KOPT-K1 (cell line): ENCODE results near the gene MFSD12.

Experiments used
- H3K27ac ChIP-seq: fragments of 200-600 bp; sonication (generic); 2 replicates; pipeline ENCODE4 v1.5.1; 2016; ENCODE audit warnings: antibody characterized with exemption, mild to moderate bottlenecking, low read depth, low read length; ENCODE audit not compliant: poor library complexity, severe bottlenecking
- H3K36me3 ChIP-seq: fragments of 200-600 bp; sonication (generic); 2 replicates; pipeline ENCODE4 v1.5.1; 2017; ENCODE audit warnings: antibody characterized with exemption, mild to moderate bottlenecking, low read length, moderate library complexity; ENCODE audit not compliant: insufficient read depth
- H3K9me3 ChIP-seq: fragments of 200-600 bp; sonication (generic); 2 replicates; pipeline ENCODE4 v1.5.1; 2017; ENCODE audit warnings: antibody characterized with exemption, low read length, mild to moderate bottlenecking; ENCODE audit not compliant: insufficient read depth, poor library complexity, severe bottlenecking

The MFSD12 gene

DNA sequence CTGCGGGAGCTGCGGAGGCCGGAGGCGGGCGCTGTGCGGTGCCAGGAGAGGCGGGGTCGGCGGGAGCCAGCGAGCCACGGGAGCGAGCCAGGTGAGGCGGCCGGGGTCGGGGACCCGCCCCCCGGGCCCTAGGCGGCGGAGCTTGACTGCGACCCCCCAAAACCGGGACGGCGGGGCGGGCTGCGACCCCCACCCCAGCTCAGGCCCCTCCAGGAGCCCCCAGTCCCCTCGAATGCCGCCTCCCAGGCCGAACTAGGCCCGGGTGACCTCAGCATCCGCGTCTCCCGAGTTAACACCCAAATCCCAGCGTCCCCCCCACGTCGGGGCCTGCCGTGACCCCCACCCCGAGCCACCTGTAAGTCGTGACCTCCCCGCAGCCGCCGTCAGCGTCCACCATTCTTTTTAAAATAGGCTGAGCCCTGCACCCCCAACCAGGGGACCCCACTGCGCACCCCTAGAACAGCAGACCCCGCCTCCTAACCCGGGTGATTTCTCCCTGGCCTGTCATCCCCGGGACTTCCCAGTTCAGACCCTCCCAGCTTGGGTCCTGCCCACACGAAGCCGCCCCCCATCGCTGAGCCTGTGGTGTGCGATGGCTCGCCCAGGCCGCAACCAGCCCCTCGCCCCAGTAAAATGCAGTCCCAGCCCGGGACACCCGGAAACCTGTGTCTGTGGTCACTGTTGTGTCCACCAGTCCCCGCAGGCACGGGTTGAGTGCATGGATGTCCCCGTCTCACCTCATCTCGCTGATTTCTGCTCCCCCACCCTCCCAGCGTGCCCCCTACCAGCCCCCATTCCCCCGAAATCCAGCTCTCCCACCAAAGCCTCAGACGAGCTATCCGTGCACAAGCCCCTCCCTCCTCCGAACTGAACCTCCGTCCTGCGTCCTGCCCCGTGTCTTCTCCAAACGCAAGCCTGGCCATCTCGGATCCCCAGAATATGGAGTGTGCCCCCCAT lies 50.7 kb downstream of the MFSD12 start:
- Histone ChIP-seq H3K27ac (peak overlapping the region; percentile 83), H3K36me3 (peaks cover 42% of the 10 kb centered on the region), H3K9me3 (no peaks in the 10 kb centered on the region)

DNA sequence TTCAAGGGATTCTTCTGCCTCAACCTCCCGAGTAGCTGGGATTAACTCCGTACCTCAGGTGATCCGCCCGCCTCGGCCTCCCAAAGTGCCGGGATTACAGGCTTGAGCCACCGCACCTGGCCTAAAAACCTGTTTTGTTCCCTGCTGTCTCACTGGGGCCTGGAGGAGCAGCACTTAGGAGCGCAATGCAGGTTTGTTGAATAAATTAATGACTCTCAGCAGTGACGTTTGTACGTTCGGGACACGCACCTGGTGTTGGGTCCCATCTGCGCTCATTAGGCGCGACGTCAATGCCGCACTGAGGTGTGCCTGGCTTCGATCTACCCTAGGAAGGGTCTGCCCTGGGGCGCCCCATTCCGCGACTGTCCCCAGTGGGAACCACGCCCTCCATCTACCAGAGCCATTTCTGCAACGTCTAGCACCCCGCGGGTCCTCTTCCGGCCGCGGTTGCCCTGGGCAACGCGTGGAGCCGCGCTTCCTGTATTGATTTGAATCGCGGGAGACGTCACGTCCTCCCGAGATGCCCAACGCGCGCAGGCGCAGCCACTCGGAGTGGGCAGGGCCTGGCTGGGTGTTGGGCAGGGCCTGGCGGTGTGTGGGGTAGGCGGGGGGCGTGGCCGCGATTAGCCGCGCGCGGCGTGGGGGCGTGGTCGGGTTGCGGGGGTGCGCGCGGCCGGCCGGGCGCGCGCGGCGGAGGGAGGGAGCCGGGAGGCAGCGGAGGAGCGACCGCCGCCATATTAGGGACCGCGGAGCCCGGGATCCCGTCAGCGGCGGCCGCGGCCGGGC lies 51.6 kb downstream of the MFSD12 start, which contains the start of gene FZR1:
Gene FZR1 (plus strand): TSS at position 714 of the 786 bp plus-strand sequence. CDS start 16,679 bp downstream, outside the sequence.
- Histone ChIP-seq H3K36me3 (peaks cover 34% of the 10 kb centered on the region), H3K9me3 (no peaks in the 10 kb centered on the region), H3K27ac (peak within 1 kb of the TSS; percentile 83)

DNA sequence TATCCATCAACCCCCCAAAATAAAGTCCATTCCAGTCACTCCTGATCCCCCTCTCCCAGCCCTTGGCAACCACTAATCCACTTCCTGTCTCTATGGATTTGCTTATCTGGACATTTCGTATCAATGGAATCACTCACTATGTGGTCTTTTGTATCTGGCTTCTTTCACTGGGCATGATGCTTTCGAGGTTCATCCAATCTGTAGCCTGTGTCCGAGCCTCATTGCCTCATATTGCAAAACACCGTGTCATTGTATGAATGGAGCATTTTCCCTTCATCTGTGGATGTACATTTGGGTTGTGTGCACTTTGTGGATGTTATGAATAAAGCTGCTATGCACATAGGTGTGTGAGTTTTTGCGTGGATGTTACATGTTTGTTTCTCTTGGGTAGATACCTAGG lies 52.7 kb downstream of the MFSD12 start:
- H3K27ac ChIP-seq, result peak overlapping the region; percentile 83
- H3K9me3 ChIP-seq, result no peaks in the 10 kb centered on the region

DNA sequence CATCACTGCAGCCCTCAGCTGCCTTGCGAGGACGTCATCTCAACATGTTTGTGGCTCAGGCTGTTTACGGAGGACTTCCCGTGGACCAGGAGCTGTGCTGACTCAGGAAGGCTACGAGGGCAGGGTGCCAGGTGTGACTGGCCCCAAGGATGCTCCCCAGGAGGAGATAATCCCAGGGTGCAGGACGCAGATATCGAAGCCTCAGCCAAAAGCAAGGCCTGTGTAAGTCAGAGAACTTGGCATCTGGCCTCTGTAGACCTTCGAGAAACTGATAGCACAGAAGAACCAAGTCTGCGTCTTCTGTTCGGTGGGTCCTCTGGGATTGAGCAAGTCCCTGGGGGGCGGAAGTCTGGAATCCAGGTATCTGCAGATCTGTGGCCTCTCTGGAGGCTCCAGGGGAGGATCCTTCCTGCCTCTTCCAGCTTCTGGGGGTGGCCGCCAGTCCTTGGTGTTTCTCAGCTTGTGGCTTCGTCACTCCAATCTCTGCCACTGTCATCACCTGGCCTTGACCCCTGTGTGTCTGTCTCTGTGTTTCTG lies 54.3 kb downstream of the MFSD12 start:
- Histone ChIP-seq H3K36me3 (peaks cover 7% of the 10 kb centered on the region), H3K27ac (no peak overlapping the region), H3K9me3 (no peaks in the 10 kb centered on the region)

More for the DNA sequence above, 52.7 kb downstream of the MFSD12 start:
- H3K36me3 ChIP-seq, result peaks cover 23% of the 10 kb centered on the region

DNA sequence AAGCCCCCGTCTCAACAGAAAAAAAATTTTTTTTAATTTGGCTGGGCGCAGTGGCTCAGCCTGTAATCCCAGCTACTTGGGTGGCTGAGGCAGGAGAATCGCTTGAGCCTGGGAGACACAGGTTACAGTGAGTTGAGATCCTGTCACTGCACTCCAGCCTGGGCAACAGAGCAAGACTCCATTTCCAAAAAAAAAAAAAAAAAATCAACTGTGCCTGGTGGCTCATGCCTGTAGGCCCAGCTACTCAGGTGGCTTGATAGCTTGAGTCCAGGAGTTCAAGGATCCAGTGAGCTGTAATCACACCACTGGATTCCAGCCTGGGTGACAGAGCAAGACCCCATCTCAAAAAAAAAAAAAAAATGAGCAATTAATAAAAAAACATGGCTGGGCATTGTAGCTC lies 55.6 kb downstream of the MFSD12 start:
- no peaks in the 10 kb centered on the region for H3K9me3 ChIP-seq
- H3K36me3 ChIP-seq, result no peaks in the 10 kb centered on the region; the same call in 1 of the 2 replicates
- H3K27ac ChIP-seq, result no peak overlapping the region

DNA sequence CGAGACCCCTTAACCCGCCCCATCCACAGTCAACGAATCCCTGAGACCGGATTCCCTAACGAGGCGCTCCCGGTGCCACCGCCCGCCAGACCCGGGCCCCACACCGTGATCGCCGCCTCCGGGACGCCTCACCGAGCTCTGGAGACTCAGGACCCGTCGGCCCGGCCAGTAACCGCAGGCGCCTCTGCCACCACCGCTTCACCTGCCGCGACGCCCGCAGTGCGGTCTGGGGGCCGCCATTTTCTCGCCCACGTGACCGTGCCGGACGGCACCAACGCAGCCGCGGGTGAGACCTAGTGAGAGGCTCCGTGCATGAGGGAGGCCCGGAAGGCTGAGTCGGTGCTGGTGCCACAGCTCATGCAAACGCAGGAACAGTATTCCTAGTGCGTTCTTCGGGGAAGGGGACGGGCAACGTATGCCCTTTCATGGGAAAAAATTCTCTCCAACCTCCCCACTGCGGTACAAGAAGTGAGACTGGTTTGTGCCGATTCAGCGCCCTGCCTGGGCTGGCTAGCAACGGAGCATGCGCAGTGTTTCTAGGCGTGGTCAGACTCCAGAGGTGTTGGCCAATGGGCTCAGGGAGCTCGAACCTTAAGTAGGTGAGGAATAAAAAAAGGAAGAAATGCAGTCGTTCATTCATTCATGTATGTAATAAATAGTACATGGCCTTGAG lies 56.8 kb downstream of the MFSD12 start, which contains the start of gene DOHH:
Gene DOHH (minus strand): TSS at position 246 of the 673 bp plus-strand sequence. CDS start 3,860 bp downstream, outside the sequence.
- Histone ChIP-seq H3K27ac (peak within 1 kb of the TSS; percentile 96), H3K36me3 (peaks cover 10% of the 10 kb centered on the region), H3K9me3 (no peaks in the 10 kb centered on the region)

DNA sequence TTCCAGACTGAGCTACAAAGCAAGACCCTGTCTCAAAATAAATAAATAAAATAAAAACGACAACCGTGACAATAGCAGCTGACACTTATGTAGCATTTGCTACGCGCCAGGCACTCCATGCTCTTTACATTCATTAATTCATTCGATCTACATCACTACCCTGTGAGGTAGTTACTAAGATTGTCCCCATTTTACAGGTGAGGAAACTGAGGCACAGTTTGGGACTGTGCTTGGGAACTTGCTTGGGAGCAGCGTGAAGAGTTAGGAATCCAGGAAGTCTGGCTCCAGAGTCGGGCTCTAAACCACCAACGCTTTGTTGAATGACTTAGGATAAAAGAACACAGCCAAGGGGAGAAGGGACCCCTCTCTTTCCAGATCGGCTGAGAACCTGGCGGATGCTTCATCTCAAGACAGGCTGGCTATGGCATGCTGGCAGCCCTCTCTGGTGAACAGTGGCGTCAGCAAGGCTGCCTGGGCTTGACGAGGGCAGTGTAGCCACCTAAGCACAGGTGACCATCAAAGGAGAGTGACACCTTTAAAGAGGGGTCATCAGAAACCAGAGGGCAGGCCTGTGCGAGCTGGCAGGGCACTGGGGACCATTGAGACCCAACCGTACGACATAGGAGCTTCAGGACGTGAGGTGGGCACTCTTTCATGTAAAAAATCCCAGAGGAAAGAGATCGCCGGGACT lies 57.5 kb downstream of the MFSD12 start:
- peaks cover 15% of the 10 kb centered on the region for H3K36me3 ChIP-seq
- no peaks in the 10 kb centered on the region for H3K9me3 ChIP-seq
- peak overlapping the region; percentile 96 for H3K27ac ChIP-seq

DNA sequence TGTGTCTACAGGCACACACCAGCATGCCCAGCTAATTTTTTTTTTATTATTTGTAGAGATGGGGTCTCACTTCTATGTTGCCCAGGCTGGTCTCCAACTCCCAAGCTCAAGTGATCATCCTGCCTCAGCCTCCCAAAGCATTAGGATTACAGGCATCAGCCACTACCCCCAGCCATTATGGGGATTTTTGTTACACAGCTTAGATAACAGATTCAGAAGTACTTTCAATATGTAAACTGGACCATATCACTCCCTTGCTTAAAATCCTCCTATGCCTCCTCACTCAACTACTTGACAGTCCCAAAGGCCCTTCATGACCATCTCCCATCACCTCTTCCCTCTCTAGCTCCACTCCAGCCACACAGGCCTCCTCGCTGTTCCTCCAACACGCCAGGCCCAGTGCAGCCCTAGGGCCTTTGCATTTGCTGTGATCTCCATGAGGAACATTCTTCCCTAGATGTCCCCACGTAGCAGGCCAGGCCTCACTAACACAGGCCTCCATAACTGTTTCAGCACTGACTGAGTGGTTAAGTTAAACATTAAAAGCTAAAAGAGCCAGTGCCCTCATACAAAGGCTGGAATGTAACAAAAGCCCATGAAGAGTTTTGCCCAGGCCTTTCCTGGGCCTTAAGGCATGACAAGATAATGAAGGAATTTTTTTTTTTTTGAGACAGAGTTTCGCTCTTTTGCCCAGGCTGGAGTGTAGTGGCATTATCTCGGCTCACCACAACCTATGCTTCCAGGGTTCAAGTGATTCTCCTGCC lies 59.4 kb downstream of the MFSD12 start:
- Histone ChIP-seq H3K36me3 (peaks cover 17% of the 10 kb centered on the region), H3K9me3 (no peaks in the 10 kb centered on the region), H3K27ac (no peak overlapping the region)

DNA sequence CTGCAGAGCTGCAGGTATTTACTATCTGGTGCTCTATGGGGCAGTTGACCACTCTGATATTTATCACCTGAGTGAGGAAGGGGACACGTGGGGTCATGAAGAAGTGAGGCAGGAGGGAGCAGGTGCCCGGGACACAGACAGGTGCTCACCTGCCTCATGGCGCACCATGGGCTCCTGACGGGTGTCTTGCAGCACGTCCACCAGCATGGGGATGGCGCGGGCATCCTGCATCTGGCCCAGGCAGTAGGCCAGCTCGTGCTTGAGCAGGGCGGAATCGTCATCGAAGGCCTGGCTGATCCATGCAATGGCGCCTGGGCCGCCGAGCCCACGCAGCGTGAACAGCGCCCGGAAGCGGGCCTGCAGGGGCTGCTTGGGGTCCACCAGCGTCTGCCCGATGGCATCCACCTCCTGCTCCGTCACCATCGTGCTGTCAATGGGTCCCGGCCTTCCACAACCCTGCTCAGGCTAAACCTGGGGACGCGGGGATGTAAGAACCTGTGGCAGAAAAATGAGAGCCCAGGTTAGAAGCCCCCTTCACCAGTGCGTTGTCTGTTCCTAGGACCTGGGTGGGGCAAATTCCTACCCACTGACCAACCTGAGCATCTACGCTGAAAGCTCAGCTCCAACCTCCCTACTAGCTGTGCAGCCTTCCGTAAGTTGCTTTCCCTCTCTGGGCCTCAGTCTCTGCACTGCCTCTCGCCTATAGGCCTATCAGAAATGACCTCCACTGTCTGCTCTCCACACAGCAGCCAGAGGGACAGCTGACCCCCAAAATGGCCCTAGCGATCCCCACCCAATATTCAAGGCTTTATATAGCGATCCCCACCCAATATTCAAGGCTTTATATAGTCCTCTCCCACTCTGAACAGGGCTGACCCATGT lies 60.8 kb downstream of the MFSD12 start:
- Histone ChIP-seq H3K27ac (no peak overlapping the region), H3K9me3 (no peaks in the 10 kb centered on the region), H3K36me3 (peaks cover 30% of the 10 kb centered on the region)

DNA sequence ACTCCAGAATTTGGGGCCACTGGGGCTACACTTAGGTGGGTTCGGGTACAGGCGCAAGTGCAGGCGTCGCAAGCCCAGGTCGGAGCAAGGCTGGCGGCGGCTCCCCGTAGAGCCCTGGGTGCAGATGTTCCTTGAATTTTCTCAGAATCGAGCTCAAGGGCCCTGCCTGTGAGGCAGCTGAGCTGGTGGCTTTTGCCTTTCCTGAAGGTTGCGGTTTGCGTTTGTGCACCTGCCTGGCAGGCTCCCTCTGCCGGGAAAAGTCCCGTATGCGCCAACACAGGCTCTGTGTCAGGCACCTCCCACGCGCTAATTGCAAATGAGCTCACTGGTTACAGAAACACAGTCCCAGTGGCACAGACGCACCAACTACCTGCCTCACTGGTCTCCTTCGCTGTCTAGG lies 62.8 kb downstream of the MFSD12 start:
- peaks cover 46% of the 10 kb centered on the region for H3K36me3 ChIP-seq
- no peaks in the 10 kb centered on the region for H3K9me3 ChIP-seq
- peak overlapping the region; percentile 96 for H3K27ac ChIP-seq
